Gastrocnemius medialis (tissue), 4 donors: Measurements from ENCODE around the gene KRT1. TPM values are rescaled to one million over a fixed set of nuclear protein-coding genes. Genes with fewer than 3 reads are reported as not detected.

ENCODE experiments used
- ATAC-seq, 2 donors: fragments of 150-250 bp; one replicate each; pipeline ENCODE4 v1.9.1; 2016
- DNase-seq, 2 donors: peaks; one replicate each; pipeline ENCODE4 v3.0.0-alpha.2; 2019
- H3K27ac ChIP-seq, 4 donors: fragments of 200-600 bp; sonication (generic); 1 replicate in 1 of 4; 2 replicates in 3 of 4; pipeline ENCODE4 v1.5.1; 2016 to 2018; ENCODE audit warnings: mild to moderate bottlenecking in 2 of 4, moderate library complexity in 1 of 4
- H3K27me3 ChIP-seq, 3 donors: fragments of 200-600 bp; sonication (generic) in 2 of 3; 1 replicate in 1 of 3; 2 replicates in 2 of 3; pipeline versions ENCODE4 v1.5.1 to v1.6.0; 2016 to 2019; ENCODE audit warnings: mild to moderate bottlenecking in 1 of 3, moderate library complexity in 1 of 3
- H3K36me3 ChIP-seq, 2 donors: fragments of 200-600 bp; sonication (generic) in 1 of 2; one replicate each; pipeline ENCODE4 v1.5.1; 2017 to 2018
- H3K4me1 ChIP-seq, 2 donors: fragments of 200-600 bp; sonication (generic) in 1 of 2; one replicate each; pipeline ENCODE4 v1.5.1; 2016 to 2017; ENCODE audit warnings: mild to moderate bottlenecking in 2 of 2
- H3K4me3 ChIP-seq, 4 donors: fragments of 200-600 bp; sonication (generic) in 3 of 4; 1 replicate in 1 of 4; 2 replicates in 3 of 4; pipeline ENCODE4 v1.5.1; 2016 to 2019; ENCODE audit warnings: mild to moderate bottlenecking in 2 of 4
- H3K9me3 ChIP-seq, 3 donors: fragments of 200-600 bp; sonication (generic) in 2 of 3; 1 replicate in 1 of 3; 2 replicates in 2 of 3; pipeline ENCODE4 v1.5.1; 2016 to 2019
- POLR2A ChIP-seq, 2 donors: fragments of 450-650 bp; IDR thresholded peaks; one replicate each; pipeline ENCODE4 v1.6.1; 2017; ENCODE audit warnings: antibody characterized with exemption in 2 of 2, mild to moderate bottlenecking in 2 of 2, moderate library complexity in 2 of 2
- in situ Hi-C, 4 donors: fragments of 200-750 bp; cut with MboI; loops; one replicate each; pipeline versions ENCODE4 v1.15.0 to v1.8.0; 2017; ENCODE audit warnings: low sequenced_read_pairs in 4 of 4
- intact Hi-C: fragments of 100-400 bp; cut with DNase I; formaldehyde crosslinking; loops from one replicate; pipeline ENCODE4 v1.15.1; 2023; ENCODE audit warnings: low total_unique reads
- total RNA-seq, 4 donors: library from RNA; depleted of rRNA; stranded (reverse); fragments of >200 nt; gene quantifications; one replicate each; pipeline versions ENCODE4 v1.1.0 to v1.2.3, GENCODE V29; 2016
- TF ChIP-seq, protein P1 (sequence below), 5 experiments: fragments of 450-650 bp in 3 of 5; fragments of 200-600 bp in 2 of 5; sonication (generic) in 2 of 5; IDR thresholded peaks in 4 of 5; conservative IDR thresholded peaks in 1 of 5; 1 replicate in 4 of 5; 2 replicates in 1 of 5; pipeline ENCODE4 v1.5.1; 2016 to 2019; ENCODE audit warnings: antibody characterized with exemption in 5 of 5, mild to moderate bottlenecking in 3 of 5, moderate library complexity in 3 of 5

Gene KRT1
- total RNA-seq, 4 donors from 2014 or later, result not detected

DNA sequence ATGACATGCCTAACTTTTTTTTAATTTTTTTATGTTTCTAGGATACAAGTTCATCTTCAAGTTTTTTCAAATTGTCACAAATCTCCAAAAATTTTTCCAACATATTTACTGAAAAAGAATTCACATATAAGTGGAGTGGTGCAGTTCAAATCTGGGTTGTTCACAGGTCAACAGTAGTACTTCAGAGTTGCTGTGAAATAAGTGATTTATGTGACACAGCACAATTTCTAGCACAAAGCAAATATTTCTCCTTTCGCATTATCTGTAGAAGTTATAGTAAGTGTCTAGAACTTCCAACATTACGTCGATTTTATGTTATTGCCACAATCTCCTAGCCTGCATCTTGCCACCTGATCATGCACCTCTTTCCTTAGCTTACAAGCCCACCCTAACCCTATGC is 18.5 kb downstream of the KRT1 start:
- no peaks in the 10 kb centered on the region for H3K9me3 ChIP-seq
- no peak overlapping the region for H3K4me3 ChIP-seq

GRCh38 chr12:52660934-52661499 is 19.2 kb downstream of the KRT1 start:
- no peak for TF ChIP-seq POLR2A (IDR thresholded peaks at IDR 0.05)
- TF ChIP-seq, protein P1, sequence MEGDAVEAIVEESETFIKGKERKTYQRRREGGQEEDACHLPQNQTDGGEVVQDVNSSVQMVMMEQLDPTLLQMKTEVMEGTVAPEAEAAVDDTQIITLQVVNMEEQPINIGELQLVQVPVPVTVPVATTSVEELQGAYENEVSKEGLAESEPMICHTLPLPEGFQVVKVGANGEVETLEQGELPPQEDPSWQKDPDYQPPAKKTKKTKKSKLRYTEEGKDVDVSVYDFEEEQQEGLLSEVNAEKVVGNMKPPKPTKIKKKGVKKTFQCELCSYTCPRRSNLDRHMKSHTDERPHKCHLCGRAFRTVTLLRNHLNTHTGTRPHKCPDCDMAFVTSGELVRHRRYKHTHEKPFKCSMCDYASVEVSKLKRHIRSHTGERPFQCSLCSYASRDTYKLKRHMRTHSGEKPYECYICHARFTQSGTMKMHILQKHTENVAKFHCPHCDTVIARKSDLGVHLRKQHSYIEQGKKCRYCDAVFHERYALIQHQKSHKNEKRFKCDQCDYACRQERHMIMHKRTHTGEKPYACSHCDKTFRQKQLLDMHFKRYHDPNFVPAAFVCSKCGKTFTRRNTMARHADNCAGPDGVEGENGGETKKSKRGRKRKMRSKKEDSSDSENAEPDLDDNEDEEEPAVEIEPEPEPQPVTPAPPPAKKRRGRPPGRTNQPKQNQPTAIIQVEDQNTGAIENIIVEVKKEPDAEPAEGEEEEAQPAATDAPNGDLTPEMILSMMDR (IDR thresholded peaks at IDR 0.05 in 4 of 5, conservative IDR thresholded peaks at IDR 0.05 in 1 of 5), result no peak
- intact Hi-C loops (no loop called here), in situ Hi-C loops (no loop called here)

More for the DNA sequence above, 18.5 kb downstream of the KRT1 start:
- no peak for TF ChIP-seq POLR2A (IDR thresholded peaks at IDR 0.05)
- TF ChIP-seq, protein P1 (IDR thresholded peaks at IDR 0.05 in 4 of 5, conservative IDR thresholded peaks at IDR 0.05 in 1 of 5), result no peak
- no peaks in the 10 kb centered on the region for H3K4me1 ChIP-seq
- in situ Hi-C loops (no loop called here), intact Hi-C loops (no loop called here)
- DNase-seq (no peak), ATAC-seq (no peak)
- peaks cover 0 to 9% (median 3%) of the 10 kb centered on the region in 3 donors for H3K27me3 ChIP-seq
- no peak overlapping the region for H3K27ac ChIP-seq
- no peaks in the 10 kb centered on the region for H3K36me3 ChIP-seq

GRCh38 chr12:52659951-52660350 is 20.3 kb downstream of the KRT1 start:
- Histone ChIP-seq H3K4me1 (no peaks in the 10 kb centered on the region), H3K36me3 (no peaks in the 10 kb centered on the region), H3K27me3 (peaks cover 0 to 9% (median 3%) of the 10 kb centered on the region in 3 donors), H3K4me3 (no peak overlapping the region), H3K27ac (no peak overlapping the region), H3K9me3 (no peaks in the 10 kb centered on the region)
- ATAC-seq, result no peak
- DNase-seq, result no peak
- in situ Hi-C loops, result no loop called here
- TF ChIP-seq, protein P1 (IDR thresholded peaks at IDR 0.05 in 4 of 5, conservative IDR thresholded peaks at IDR 0.05 in 1 of 5), result no peak
- no peak for TF ChIP-seq POLR2A (IDR thresholded peaks at IDR 0.05)
- intact Hi-C loops, result no loop called here

More at GRCh38 chr12:52660934-52661499, 19.2 kb downstream of the KRT1 start:
- Histone ChIP-seq H3K4me1 (no peaks in the 10 kb centered on the region), H3K27ac (no peak overlapping the region), H3K27me3 (peaks cover 0 to 9% (median 3%) of the 10 kb centered on the region in 3 donors), H3K36me3 (no peaks in the 10 kb centered on the region), H3K9me3 (no peaks in the 10 kb centered on the region), H3K4me3 (no peak overlapping the region)
- DNase-seq (no peak), ATAC-seq (no peak)

DNA sequence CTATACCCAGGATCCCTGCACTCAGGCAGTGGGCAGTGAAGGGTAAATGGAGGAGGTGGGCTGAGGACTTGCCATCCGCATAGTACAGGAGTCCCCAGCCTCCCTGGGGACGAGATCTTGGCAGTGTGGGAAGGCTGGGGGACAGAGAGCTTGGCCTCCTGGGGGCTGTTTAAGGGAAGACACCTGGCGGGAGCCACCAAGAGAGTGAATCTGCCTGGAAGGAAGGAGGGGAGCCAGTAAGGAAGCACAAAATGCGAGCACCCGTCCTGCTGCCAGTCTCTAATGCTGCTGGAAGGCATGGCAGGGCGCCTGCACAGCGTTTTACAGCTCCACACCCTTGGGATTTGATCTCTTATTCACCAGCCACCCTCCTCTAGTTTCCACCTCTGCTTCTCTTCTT is 20.8 kb downstream of the KRT1 start:
- H3K27ac ChIP-seq, result no peak overlapping the region
- H3K4me1 ChIP-seq, result no peaks in the 10 kb centered on the region
- TF ChIP-seq, protein P1 (IDR thresholded peaks at IDR 0.05 in 4 of 5, conservative IDR thresholded peaks at IDR 0.05 in 1 of 5), result no peak
- TF ChIP-seq POLR2A (IDR thresholded peaks at IDR 0.05), result no peak
- intact Hi-C loops (no loop called here), in situ Hi-C loops (no loop called here)
- no peak for ATAC-seq
- no peak overlapping the region for H3K4me3 ChIP-seq
- DNase-seq, result no peak
- H3K36me3 ChIP-seq, result no peaks in the 10 kb centered on the region
- peaks cover 0 to 12% (median 1%) of the 10 kb centered on the region in 3 donors for H3K27me3 ChIP-seq
- H3K9me3 ChIP-seq, result no peaks in the 10 kb centered on the region

GRCh38 chr12:52658196-52658595 is 22.0 kb downstream of the KRT1 start:
- Histone ChIP-seq H3K27me3 (peaks cover 0 to 11% (median 1%) of the 10 kb centered on the region in 3 donors), H3K9me3 (no peaks in the 10 kb centered on the region), H3K27ac (no peak overlapping the region), H3K4me1 (no peaks in the 10 kb centered on the region), H3K4me3 (no peak overlapping the region), H3K36me3 (no peaks in the 10 kb centered on the region)
- no peak for DNase-seq
- in situ Hi-C loops, result no loop called here
- intact Hi-C loops, result no loop called here
- ATAC-seq, result no peak
- TF ChIP-seq, protein P1 (IDR thresholded peaks at IDR 0.05 in 4 of 5, conservative IDR thresholded peaks at IDR 0.05 in 1 of 5), result no peak
- no peak for TF ChIP-seq POLR2A (IDR thresholded peaks at IDR 0.05)
